Measurements from ENCODE around the gene MFSD12. TPM values are rescaled to one million over a fixed set of nuclear protein-coding genes. Genes with fewer than 3 reads are reported as not detected.

MFSD12 gene
- total RNA-seq, 4 donors from 2014 or later, result 36.4 to 90.9 (median 66.7) TPM

GRCh38 chr19:3524904-3525451, 32.4 kb downstream of the MFSD12 start:
- no peak for TF ChIP-seq CTCF (IDR thresholded peaks at IDR 0.05)
- Histone ChIP-seq H3K4me1 (no peaks in the 10 kb centered on the region), H3K4me3 (replicated peaks in 1 of 3) (no peak overlapping the region), H3K9me3 (no peaks in the 10 kb centered on the region), H3K36me3 (peaks cover 35 to 40% of the 10 kb centered on the region in 2 donors), H3K27ac (no peak overlapping the region), H3K27me3 (no peaks in the 10 kb centered on the region)
- intact Hi-C loops (cut with DNase I), result no loop called here
- 90 to 92% methylated on average over 18 to 20 of the region's 20 CpGs for WGBS, 2 donors
- no peak for DNase-seq

GRCh38 chr19:3524078-3524842, 33.1 kb downstream of the MFSD12 start:
- H3K27me3 ChIP-seq, result no peaks in the 10 kb centered on the region
- H3K4me3 ChIP-seq (replicated peaks in 1 of 3), result no peak overlapping the region
- intact Hi-C loops (cut with DNase I), result no loop called here
- peaks cover 35 to 40% of the 10 kb centered on the region in 2 donors for H3K36me3 ChIP-seq
- TF ChIP-seq CTCF (IDR thresholded peaks at IDR 0.05) (no peak), POLR2A (IDR thresholded peaks at IDR 0.05) (no peak)
- 94% methylated on average over 13 to 26 of the region's 33 CpGs for WGBS, 2 donors
- no peaks in the 10 kb centered on the region for H3K9me3 ChIP-seq
- H3K27ac ChIP-seq, result no peak overlapping the region
- no peaks in the 10 kb centered on the region for H3K4me1 ChIP-seq
- DNase-seq, result no peak

GRCh38 chr19:3523361-3524077, 33.9 kb downstream of the MFSD12 start:
- peaks cover 0 to 5% of the 10 kb centered on the region in 2 donors for H3K4me1 ChIP-seq
- H3K27me3 ChIP-seq, result no peaks in the 10 kb centered on the region
- H3K27ac ChIP-seq, result no peak overlapping the region
- DNase-seq, result no peak
- TF ChIP-seq POLR2A (IDR thresholded peaks at IDR 0.05) (no peak), CTCF (IDR thresholded peaks at IDR 0.05) (no peak)
- WGBS, 2 donors, result 95 to 97% methylated on average over 11 to 18 of the region's 21 CpGs
- intact Hi-C loops (cut with DNase I), result no loop called here
- no peaks in the 10 kb centered on the region for H3K9me3 ChIP-seq
- H3K36me3 ChIP-seq, result peaks cover 35 to 40% of the 10 kb centered on the region in 2 donors
- no peak overlapping the region for H3K4me3 ChIP-seq (replicated peaks in 1 of 3)

GRCh38 chr19:3522421-3523360, 34.7 kb downstream of the MFSD12 start:
- no peaks in the 10 kb centered on the region for H3K9me3 ChIP-seq
- peaks cover 29 to 36% of the 10 kb centered on the region in 2 donors for H3K36me3 ChIP-seq
- 91 to 95% methylated on average over 20 to 35 of the region's 40 CpGs for WGBS, 2 donors
- intact Hi-C loops (cut with DNase I), result no loop called here
- H3K27ac ChIP-seq, result no peak overlapping the region
- H3K4me3 ChIP-seq (replicated peaks in 1 of 3), result no peak overlapping the region
- peaks cover 0 to 9% of the 10 kb centered on the region in 2 donors for H3K4me1 ChIP-seq
- no peak for TF ChIP-seq POLR2A (IDR thresholded peaks at IDR 0.05)
- TF ChIP-seq CTCF (IDR thresholded peaks at IDR 0.05), result no peak
- no peaks in the 10 kb centered on the region for H3K27me3 ChIP-seq
- DNase-seq, result no peak

Data from thyroid gland (tissue), 4 donors.